EL (cell line): Measurements from ENCODE around the gene INO80E.
"Not testable (repeated sequence)": the region's sequence is repeated elsewhere in the genome, so short reads cannot be mapped to it uniquely, and the experiment has no call there.

ENCODE experiments used
- DNase-seq: peaks from one replicate; pipeline ENCODE4 v3.0.0-alpha.2; 2016

Gene INO80E

DNA sequence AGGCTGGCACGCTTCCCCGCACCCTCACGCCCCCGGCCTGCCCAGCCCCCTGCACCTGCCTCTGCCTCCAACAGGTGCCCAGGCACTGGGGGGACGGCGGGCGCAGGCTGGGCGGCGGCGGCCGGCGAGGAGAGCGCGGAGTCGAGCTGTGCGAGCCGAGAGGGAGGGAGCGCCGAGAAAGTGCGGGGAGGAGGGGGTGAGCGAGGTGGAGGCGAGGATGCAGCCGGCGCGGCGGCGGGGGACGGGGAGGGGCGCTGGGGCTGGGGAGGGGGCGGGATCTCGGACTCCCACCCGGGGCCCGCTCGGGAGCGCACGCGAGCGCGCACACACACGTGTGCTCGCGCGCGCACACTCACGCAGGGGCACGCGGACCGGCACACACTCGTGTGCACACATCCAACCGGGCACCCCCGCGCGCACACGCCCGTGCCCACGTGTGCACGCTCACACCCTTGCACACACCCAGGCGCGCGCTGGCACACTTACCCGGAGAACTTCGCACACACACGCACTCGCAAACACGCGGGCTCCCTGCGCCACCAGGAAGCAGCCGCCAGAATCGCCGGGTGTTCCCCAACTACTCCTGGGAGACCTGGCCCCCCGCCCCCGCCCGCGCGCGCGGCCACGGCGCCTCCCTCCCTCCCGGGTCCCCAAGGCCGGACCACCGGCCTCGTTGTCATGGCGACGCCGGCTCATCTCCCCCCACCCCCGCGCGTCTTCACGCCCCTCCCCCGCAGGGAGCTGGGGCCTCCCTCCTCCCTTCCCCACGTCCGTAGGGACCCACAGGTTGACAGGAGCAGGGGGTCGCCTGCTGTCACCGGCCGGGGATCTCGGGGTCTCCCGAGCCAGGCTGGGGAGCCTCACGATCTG is 15.0 kb downstream of the INO80E start, which contains the start of gene DOC2A:
DOC2A (minus strand) TSS at position 184 of the 870 bp plus-strand sequence. CDS start 805 bp downstream, outside the sequence.
- no peak for DNase-seq

DNA sequence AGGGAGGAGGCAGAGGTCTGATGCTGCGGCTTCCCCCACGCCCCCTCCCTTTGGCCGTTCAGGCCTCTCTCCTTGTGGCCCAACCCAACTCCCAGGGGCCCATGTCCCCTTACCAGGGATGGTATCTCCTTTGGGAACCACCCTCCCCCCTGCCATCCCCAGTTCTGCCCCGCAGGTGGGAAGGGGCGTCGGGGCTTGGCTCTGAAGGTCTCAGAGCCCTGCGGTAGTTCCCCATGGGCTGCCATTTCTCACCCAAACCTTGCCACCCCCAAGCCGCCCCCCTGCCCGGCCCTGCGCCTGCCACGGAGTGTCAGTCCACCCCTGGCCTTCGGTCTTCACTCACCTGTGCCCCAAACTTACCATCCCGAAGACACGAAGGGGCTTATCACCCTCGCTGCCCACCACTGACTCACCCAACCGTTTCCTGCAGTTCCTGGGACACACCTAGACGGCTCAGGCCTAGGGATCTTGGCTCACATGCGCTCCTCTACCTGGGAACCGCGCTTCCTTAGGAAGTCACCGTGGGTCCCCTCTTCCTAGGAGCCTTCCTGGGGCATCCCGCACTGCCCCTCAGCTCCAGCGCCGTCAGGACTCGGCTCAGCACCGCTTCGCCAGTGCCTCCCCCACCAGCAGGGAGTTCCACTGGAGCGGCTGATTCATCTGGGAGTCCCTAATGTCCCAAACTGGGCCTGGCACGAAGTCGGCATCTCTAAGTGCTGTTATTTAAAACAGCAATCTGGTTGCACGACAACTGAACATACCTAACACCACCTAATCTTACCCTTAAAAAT is 15.9 kb downstream of the INO80E start:
- DNase-seq: no peak

DNA sequence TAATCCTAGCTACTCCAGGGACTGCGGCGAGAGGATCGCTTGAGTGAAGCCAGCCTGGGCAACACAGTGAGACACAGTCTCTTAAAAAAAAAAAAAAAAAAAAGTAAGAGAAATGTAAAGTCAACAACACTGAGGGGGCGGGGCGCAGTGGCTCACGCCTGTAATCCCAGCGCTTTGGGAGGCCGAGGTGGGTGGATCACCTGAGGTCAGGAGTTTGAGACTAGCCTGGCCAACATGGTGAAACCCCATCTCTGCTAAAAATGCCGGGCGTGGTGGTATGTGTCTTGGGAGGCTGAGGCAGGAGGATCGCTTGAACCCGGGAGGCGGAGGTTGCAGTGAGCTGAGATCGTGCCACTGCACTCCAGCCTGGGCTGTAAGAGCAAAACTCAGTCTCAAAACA is 16.6 kb downstream of the INO80E start:
- not testable (repeated sequence) for DNase-seq

DNA sequence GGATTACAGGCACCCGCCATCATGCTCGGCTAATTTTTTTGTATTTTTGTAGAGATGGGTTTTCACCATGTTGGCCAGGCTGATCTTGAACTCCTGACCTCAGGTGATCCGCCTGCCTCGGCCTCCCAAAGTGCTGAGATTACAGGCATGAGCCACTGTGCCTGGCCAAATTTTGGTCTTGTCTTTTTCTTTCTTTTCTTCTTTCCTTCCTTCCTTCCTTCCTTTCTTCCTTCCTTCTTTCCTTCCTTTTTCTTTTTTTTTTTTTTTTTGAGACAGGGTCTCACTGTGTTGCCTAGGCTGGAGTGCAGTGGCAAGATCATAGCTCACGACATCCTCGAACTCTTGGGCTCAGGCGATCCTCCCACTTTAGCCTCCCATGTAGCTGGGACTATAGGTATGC is 19.4 kb downstream of the INO80E start:
- DNase-seq: not testable (repeated sequence)

DNA sequence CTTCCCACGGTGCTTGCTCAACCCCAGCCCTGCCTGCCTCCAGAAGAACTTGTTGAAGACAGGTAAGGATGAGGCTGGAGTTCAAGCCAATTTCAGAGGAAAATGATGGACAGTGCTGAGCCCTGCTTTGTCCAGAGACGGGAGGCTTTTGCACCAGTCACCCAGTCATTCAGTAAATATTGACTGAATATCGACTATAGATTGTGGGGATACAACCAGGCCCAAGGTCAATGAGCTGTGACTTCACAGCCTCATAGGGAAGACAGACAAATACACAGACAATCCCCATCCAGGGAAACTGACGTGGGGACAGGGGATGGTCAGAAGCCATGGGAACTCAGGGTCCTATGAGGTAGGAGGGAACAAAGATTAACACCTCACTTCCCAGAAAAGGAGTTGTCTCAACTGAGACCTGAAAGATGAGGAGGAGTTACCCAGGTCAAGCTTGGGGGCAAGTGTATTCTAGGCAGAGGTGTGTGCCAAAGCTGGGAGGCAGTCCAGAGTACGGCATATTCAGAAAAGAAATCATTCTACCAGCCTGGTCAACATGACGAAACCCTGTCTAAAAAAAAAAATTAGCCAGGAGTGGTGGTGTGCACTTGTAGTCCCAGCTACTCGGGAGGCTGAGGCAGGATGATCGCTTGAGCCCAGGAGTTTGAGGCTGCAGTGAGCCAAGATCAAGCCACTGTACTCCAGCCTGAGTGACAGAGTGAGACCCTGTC is 20.7 kb downstream of the INO80E start:
- DNase-seq: no peak

DNA sequence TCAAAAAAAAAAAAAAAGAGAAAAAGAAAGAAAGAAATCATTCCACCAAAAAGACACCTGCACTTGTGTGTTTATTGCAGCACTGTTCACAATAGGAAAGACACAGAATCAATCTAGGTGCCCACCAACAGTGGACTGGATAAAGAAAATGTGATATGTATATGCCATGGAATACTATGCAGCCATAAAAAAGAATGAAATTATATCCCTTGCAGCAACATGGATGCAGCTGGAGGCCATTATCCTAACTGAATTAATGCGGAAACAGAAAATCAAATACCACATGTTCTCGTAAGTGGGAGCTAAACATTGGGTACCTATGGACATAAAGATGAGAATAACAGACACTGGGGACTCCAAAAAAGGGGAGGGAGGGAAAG is 21.2 kb downstream of the INO80E start:
- no peak for DNase-seq

DNA sequence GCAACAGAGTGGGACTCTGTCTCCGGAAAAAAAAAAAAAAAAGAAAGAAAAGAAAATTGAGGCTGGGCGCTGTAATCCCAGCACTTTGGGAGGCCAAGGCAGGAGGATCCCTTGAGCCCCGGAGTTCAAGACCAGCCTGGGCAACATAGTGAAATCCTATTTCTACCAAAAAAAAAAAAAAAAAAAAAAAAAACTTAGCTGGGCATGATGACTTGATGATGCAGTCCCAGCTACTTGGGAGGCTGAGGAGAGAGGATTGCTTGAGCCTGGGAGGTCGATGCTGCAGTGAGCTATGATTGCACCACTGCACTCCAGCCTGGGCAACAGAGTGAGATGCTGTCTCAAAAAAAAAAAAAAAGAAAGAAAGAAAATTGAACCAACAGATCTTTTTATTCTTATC is 21.9 kb downstream of the INO80E start:
- DNase-seq: not testable (repeated sequence)

DNA sequence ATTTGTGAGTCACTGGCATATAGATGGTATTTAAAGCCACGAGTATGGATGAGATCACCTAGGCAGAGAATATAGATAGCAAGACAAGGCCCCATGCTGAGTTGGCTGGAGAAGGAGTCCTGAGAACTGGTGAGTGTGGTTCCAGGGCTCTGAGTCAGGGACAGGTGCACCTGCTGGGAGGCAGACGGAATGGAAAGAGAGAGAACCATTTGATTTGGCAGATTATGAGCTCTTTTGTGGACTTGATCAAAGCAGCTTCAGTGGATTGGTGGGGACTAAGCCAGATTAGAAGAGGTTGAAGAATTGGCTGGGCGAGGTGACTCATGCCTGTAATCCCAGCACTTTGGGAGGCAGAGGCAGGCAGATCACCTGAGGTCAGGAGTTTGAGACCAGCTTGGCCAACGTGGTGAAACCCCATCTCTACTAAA is 22.7 kb downstream of the INO80E start:
- peak; percentile 6 for DNase-seq

DNA sequence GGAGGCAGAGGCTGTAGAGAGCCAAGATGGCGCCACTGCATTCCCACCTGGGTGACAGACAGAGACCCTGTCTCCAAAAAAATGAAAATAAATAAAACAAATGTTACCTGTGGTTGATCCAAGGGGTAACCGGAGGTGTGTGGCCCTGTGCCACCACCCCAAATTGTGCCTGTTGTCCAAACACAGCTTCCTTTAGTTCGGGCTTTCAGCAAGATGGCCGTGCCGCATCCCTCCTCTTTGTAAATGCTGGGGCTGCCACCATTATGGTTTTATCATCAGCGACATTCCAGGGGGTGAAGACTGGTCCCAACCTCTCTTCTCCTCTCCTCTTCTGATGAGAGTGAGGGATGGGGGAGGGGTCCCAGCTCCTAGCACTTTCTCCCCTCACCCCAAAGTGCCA is 26.8 kb downstream of the INO80E start, which contains the start of gene C16orf92:
C16orf92 (plus strand) TSS at position 312 of the 400 bp plus-strand sequence. CDS start 143 bp downstream, outside the sequence.
- no peak for DNase-seq

DNA sequence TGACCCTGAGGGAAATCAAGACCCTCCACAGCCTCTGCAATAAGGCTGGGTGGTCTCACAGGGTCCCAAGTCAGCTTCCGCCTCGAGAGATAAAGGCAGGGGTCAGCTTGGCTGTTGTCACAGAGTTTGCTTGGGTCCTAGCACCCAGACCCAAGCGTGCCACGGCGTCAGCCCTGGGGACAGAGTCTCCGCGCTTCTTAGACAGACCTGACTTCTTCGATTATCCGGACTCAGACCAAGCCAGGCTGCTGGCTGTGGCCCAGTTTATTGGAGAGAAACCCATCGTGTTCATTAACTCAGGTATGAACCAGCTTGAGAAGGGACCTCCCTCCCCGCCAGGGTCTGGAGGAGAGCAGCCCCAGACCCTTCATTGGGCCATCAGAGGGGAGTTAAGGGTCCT is 27.5 kb downstream of the INO80E start:
- DNase-seq: no peak

DNA sequence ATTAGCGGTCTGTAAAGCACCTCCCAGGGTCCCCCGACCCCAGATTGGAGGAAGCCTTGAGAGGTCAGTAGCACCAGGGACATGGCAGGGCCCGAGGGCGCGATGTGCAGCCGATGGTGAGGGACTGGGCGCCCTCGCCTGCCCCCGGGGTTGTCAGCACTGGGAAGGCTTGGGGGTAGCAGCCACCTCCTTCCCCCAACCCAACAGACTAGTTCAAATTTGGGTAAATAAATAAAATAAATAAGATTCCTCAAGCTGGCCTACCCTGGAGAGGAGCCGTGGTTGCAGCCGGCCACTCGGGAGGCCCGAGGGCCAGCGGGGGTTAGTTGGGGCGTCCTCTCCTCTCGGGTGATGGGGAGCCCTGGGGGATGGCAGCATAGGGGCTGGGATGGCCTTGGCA is 28.4 kb downstream of the INO80E start:
- DNase-seq: no peak

DNA sequence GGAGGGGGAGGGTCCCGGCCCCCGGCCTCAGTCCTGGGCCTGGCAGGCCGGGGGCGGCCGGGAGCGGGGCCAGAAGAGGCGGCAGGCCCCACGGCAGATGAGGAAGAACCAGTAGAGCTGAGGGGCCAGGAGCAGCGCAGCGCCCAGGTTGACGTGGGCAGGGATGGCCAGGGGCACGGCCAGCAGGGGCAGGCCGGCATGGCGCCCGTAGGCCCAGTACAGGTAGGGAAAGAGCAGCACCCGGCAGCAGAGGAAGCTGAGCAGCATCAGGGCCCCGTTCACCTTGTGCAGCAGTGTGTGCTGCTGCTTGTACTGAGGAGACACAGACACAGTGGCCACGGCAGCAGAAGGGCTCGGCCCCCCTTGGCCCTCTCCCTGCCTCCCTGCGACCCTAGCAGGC is 29.1 kb downstream of the INO80E start:
- no peak for DNase-seq

DNA sequence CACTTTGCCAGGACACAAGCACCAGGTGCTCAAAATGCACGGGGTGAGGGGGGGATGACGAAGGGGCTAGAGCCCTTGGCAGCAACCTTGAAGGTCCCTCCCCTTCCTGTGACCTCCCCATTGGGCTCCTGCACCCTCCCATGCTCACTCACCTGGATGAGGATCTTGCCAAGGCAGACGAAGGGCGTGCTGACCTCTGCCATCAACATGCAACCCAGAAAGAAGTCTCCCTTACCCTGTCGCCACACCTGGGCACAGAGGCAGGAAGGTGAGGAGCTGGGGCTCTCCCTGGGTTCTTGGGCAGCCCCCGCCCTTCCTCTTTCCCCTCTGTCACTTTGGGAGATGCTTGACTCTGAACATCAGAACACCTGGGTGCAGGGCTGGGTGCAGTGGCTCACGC is 29.5 kb downstream of the INO80E start:
- DNase-seq: no peak

DNA sequence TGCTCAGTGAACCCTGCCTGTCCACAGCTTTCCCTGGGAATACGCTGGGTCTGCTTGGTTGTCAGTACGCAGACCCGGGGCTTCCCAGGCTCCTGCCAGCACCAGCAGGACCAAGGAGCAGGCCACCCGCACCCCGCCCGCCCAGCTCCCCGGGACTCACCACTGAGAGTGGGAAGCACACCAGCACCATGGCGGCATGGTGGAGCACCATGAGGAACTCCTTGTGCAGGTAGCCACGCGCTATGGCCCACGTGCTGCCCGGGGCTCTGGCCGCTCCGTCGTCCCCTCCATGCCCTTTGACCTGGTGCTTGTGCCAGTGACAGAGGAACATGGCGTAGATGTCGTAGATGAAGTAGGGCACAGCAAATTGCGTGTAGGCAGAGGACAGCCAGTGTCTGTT is 30.4 kb downstream of the INO80E start:
- DNase-seq: no peak

DNA sequence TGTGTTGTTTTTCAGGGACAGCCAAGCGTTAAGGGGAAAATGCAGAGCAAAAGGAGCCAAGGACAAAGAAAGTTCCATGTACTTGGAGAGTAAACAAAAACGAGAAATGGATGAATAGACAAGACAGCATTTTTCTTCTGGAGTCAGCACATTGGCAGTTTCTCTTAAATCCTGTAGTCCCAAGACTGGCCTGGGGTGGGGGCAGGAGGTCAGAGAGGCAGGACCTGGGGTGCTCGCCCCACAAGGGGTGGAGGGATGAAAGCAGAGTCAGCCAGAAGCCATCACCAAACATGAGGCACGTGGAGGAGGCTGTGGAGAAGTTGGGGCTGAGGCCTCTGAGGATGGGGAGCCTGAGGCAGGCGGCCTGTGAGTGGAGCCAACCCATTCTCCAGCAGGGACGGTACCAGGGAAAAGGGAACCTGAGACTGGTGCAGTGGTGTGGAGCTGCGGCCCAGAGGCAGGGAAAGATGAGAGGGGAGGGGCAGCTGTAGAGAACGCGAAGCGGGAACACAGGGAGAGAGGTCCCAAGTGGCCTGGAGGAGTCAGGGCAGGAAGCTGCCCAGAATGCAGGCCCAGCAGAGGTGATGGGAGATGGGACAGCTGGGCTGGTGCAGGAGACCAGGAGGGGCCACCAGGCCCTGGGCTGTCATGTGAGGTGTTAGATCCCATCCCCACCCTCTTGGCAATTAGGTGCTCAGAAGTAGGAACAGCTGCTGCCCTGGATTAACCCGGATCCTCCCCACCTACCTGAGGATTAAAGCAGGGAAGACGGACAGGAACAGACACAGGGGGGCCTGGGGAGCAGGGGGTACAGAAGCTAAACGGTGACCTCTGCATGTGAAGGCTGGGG is 31.8 kb downstream of the INO80E start:
- no peak for DNase-seq

DNA sequence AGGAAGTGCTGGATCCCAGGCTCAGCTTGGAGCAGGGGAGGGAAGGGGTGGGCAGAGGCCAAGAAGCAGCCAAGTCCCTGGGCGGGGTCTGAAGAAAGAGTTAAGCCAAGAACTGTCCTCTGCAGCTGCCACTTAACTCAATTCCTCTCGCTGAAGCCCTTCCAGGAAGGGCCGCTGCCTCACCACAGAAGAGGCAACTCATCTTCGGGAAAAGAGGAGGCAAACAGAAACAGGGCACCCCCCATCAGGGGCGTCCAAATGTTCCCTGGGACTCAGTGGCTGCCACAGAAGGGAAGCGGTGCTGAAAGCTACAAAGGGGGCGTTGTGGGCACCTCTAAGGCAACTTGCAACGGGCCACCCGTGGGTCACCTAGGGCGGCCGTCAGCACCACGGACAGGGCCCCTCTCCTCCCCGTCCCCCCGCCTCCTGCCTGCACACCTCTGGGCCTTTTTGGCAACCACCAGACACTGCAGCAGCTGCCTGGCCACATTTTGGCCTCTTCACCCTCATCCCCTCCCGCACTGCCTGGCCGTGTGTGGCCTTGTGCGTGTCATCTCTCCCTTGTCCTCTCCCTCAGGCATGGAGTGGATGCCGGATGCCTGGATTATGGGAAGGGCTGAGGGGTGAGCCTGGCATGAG is 32.5 kb downstream of the INO80E start:
- no peak for DNase-seq

DNA sequence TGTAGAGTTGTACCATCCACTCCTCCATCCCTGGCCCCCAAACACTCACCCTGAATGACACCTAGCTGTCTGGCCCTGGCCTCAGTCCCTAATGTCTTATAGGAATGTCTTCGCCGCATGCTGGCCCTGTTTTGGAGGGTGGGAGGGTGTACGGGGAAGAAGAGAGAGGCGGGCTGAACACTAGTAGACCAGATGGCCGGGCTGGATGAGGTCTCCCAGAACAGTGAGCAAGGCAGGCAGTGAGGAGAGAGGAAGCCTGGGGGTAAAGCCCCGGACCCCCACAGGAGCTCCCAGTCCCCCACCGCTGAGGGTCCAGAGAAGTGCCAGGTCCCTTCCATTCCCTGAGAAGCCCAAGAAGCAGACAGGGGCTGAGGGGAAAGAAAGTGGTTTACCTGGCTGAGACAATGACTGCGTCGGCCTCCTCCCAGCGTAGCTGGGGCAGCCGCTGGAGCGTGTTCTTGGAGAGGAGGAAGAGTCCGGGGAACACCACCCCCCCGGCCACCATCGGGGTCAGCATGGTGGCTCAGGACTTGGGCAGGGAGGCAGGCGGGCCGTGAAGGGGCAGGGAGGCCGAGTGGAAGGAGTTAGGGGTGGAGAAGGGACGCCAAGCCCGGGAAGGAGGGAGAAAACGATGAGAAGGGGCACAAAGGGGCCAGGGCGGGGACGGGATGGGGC is 34.1 kb downstream of the INO80E start:
- no peak for DNase-seq

DNA sequence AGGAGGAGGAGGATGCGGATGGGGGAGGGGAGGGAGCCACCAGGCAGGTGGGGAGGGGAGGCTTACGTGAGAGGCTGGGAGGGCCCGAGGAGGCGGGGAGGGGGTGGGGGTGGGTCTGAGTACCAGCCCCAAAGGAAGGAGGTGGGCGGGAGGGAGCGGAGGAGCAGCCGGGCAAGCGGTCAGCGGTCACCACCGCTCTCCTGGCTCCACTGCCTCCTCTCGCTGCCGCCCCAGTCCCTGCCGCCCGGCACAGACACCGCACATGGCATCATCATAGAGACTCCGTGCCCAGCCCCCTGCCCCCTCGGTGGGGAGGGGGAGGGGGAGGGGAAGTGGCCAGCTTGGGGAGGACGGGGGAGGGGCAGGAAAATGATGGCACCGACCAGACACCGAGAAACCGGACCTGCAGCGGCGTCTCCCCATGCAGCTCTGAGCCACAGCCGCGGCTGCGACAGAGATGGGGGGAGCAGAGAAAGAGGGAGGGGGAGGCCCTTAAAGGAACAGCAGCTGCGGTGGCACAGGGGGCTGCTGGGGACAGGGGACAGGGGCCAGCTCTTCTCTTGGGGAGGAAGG is 34.9 kb downstream of the INO80E start, which contains the start of gene TLCD3B:
TLCD3B (minus strand) TSS at position 431 of the 573 bp plus-strand sequence. CDS start 744 bp downstream, outside the sequence.
- no peak for DNase-seq

DNA sequence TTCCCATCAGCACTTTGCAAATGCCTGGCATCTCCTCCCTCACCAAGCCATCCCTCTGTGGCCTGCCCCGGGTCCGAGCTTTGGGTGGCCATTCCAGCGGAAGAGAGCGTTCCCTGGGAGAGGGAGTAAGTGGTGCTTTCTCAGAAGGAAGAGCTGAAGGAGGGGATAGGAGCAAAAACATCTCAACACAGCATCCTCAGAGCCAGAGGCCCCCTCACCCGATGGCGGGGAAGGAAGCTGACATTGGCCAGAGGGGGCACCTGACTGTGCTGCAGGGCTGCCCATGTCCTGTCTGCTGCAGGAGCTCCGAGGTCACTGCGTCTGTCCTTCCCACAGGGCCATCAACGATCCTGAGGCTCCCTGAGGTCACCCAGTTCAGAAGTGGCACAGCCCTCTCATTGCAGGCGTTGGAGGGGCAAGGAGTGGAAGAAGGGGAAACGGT is 35.5 kb downstream of the INO80E start:
- DNase-seq: no peak

DNA sequence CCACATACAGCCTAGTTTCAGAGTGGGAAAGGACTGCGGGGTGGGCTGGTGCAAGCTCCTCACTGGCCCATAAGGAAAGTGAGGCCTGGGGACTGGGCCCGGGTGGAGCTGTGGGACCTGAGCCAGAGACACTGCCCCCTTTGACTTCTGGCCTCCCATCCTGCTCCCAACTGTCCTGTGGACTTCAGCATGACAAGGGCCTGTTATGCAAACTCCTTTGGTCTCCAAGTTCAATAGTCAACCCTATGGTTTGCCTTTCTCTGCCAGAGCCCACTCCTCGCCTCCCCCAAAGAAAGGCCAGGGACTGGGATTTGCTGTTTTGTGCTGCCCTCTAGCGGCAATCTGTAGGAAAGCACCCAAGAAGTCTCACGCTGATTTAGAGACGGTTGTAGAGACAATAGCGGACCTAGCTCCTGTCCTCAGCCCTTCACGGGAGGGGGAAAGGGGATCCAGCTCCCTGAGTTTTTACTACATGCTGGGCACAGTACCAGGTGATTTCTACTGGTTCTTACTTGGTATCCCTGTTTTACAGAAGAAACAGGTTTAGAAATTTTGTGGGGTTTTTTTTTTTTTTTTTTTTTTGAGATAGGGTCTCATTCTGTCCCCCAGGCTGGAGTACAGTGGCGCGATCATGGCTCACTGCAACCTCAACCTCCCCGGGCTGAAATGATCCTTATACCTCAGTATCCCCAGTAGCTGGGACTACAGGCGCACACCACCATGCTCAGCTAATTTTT is 36.2 kb downstream of the INO80E start:
- DNase-seq: peak; percentile 69
